GM04504 (cell line): Measurements from ENCODE around the gene TEAD1.

Experiments
- DNase-seq: peaks from one replicate; pipeline ENCODE4 v3.0.0-alpha.2; 2012; ENCODE audit warnings: low read depth

The TEAD1 gene

DNA sequence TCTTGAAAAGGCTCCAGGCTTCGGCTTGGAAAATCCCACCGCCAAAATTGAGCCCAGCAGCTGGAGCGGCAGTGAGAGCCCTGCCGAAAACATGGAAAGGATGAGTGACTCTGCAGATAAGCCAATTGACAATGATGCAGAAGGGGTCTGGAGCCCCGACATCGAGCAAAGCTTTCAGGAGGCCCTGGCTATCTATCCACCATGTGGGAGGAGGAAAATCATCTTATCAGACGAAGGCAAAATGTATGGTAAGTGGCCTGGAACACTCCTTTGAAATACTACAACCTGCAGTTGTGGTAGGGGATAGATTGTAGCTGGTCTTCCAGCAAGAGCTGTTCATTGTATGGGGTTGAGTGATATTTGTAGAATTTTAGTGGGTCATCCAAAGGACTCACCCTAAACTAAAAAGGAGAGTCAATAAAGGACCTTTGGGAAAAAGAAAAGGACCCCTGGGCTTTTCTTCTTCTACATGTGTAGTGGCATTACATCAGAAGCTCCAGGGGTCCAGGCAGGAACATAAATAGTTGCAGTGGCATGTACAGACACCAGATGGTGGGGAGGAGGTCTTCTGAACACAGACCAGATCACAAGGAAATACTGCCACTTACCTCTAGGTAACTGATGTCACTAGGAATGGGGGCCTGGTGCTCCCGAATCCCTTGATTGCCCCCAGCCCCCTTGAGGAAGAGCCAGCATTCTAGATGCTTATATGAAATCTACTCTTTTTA, 90.1 kb downstream of the TEAD1 start:
- no peak for DNase-seq

DNA sequence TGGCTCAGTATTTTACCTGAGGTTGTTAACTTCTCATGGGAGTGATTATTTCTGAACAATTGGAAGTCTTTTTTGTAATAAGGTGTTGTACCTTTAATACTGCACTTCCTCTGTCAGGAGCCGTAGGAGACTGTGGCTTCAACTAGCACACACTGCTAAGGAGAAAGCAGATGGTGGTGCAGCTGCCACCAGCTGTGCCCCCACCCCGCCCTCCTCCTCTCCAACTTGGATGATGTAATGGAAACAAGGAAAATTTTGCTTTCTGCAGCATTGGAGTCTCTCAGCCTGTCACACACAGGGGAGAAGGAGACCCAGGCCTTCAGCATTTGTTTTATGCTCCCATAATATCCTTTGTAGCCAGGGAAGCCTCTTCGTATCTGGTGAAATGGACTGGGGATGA, 91.2 kb downstream of the TEAD1 start:
- no peak for DNase-seq

DNA sequence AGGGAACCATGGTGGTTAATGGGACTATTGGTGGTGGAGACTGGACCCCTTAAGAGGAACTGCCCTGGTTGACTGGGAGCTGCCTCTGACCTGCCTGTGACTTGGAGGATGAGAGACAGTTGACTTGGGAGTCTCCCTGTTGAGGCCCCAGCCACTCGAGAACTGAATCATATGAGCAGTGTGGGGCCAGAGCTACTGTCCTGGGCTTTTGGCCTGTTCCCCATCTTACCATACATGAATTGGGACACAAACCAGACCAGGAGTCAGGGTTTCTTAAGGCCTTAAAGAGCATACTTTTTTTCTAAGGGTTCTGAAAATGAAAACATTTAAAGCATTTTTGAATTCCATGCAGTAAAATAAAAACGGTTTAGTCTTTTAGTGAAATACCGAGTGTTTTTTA, 92.8 kb downstream of the TEAD1 start:
- no peak for DNase-seq

DNA sequence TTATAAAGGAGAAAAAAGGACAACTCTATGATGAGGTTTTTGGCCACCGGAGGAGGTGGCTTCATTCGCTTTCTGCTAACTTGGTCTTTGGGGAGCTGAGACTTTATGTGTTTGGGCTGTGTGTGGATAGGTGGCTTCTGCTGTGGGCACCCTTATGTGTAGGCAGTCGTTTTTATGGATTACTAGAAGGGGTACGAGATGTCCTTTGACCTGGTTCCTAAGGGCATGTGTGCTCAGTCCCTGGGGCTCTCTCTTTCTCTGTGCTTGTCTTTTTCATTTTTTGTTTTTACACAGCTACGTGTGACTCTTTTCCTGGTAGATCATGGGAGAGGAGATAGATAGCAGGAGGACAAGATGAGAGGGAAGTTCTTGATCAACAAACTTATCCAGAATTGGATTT, 93.4 kb downstream of the TEAD1 start:
- no peak for DNase-seq

DNA sequence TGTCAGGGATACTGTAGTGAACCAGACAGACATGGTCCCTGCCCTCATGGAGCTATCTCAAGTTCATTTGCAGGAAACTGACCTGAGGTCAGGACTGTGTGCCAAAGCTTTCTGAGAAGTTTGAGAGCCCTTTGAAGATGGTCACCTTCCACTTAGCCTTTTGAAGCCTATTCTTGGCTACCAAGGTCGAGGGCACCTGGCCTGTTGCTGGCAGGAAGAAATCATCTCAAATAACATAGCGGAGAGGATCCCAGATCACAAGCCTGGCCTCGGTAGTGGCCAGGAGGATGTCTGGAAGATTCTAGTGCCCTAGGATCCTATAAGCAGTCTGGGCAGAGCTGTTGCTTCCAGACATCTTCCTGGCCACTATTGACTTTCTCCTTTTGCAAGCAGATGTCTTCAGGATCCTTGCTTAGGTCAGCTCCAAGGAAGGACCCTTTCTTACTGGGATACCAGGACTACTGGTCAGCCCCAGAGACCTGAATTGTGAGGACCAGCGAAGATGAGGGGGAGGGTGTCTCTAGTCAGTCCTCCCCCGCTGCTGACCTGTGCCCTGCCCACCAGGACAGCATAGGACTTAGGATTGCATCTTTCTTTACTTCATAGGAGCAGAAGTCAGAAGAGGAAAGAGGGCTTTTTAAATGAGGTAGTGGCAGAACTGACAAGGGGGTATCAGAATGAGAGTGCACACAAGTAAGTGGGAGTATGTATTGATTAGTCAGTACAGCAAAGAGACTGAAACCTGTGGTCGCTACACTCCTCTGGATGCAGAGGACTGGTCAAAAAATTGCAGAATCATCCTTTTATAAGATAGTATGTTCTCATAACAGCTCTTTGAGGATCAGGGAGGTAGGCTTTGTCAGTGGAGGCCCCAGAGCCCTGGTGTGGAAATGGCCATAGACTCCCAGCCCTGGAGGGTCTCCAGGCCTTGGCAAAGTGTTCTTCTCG, 94.8 kb downstream of the TEAD1 start:
- DNase-seq, result no peak

DNA sequence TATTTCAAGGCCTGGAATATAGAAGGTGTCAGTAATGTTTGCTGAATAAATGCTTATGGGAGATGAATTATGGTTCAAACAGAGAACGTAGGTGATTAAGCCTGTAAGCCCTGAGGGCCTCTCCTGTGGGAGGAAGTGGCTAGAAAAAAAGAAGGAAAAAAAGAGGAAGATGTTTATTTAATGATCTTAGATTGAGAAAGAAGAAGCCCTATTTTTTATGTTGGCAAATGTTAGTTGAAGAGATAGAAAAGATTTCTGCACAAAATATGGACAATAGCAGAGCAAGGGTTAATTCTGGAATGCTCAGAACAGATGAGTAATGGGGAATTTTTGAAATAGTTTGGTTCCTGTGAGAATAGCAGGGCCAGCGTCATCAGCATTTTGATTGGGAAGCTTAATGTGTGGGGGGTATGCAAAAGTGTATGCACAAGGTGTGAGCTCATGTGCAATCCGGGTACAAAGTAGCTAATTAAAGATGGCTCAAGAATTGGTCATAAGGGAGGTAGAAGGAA, 95.7 kb downstream of the TEAD1 start:
- DNase-seq, result peak; percentile 55

DNA sequence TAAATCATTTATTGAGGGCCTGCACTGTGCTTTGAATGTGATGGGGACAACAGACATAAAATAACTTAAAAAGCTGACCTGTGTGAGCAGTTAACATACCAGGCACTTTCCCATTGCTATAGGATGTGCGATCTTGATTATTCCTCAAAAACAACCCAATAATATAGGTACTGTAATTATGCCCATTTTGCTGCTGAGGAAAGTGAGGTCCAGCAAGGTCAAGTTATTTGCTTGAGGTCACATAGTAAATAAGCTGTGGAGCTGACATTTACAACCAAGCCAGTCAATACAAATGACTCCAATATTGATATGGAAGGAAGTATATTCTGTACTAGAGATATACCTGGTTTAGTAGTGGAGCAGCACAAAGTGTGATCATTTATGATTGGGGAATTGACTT, 96.2 kb downstream of the TEAD1 start:
- no peak for DNase-seq

DNA sequence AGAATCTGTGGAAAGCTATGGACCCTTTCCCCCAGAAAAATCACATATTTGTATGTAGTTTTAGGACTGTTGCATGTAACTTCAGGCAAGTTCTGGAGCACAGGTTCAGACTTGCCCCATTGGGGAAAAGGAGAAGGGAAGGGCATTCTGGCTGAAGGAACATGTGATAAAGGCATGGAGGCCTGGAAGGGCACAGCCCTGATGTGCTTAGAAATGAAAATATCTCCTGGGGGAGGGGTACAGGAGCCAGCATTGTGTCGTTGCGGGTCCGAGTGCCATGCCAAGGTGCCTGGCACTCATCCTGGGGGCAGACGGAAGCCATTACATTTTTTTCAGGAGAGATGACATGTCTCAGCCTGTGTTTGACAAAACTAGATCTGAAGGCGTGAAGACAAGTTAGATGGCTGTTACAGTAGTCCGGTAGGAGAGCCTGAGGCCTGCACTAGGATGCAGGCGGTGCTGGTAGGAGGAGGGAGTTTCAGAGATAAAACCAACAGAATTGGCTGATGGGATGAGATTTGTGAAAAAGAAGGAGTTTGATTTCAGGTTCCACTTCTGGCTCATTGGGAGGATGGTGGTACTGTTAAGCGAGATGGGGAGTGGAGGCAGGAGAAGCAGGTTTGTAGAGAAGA, 96.9 kb downstream of the TEAD1 start:
- DNase-seq, result no peak

DNA sequence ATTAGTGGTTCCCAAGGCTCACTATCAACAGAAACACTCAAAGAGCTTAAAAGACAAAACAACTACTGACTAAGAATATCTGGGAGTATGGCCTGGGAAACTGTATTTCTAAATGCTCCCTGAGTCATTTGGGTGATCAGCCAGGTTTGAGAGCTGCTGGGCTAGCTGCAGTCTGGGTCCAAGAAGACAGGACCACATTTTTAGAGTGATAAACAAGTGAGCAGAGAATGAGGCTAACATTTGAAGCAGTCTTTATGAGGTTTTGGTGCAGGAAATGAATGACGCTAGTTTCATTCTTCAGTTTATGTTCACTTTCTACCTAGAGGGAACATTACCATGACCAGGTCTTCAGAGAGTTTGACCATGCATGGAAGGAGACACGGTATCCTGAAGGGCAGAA, 97.7 kb downstream of the TEAD1 start:
- DNase-seq, result peak; percentile 71

DNA sequence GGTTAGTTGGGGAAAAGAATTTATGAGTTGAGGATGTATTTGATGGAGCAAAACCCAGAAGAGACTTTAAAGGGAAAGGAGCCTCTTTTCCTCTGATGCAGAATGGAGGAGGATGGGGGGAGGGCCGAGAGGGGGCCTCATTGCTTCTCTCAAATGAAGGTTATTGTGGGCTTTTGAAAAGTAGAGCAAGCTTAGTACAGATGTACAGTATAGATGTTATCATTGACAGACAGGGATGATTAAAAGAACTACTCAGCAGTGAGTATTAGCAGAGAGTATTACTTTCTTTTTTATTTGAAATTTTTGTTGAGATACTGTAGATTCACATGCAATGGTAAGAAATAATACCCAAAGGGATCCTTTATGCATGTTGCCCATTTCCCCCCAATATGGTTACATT, 98.1 kb downstream of the TEAD1 start:
- no peak for DNase-seq

DNA sequence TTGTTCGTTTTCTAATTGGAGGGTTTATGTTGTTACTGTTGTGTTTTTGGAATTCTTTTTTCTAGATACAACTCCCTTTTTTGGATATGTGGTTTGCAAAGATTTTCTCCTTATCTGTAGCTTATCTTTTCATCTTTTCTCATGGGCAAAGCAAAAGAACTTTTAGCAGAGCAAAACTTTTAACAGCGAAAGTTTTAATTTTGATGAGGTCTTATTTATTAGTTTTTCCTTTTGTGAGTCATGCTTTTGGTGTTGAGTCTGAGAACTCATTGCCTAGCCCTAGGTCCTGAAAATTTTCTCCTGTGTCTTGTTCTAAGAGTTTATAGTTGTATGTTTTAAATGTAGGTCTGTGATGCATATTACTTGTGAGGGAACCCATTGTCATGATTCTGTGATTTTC, 99.4 kb downstream of the TEAD1 start:
- no peak for DNase-seq

DNA sequence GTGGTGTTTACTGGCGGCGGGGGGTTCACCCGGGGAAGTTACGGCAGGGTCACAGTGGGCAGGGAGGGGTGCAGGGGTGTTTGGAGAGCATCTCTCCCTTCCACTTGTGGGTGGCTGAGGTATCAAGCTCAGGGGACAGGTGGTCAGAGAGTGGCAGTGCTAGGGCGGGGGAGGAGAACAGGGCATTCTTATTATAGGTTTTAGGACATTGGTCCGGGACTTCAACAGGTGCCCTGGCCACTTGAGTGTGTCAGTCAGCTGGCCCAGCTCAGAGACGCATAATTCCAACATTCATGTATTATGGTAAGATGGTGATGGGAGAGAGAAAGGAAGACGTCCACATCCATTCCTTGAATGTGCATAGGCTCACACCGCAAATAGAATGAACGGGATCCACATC, 101.7 kb downstream of the TEAD1 start:
- DNase-seq, result no peak

DNA sequence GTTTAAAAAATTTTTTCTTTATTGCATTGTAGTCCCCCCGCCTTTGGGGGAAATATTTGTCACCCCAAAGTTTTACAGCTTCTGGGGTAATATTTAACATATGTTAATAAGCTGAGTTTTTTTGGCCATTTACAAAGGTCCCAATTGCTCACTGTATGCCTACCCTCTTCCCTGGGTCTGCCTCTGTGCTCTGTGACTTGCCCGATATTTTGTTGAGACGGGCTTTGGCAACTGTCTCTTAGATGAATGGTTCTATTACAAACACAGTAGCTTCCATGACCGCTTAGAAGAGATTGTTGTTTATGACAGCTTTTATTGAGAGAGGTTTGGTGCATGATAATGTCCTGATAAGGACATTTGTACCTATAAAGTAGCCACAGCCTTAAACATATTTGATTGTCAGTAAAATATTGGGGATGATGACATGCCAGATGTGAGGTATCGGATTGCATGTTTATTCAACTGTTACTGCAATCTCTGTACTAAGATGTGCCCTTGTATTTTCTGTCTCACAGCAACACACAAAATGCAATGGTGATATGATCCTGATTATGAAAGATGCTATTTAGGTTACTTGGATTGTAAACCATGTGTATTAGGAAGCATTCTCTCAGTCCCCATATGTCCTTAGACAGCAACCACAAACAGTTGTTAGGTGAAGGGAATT, 103.1 kb downstream of the TEAD1 start:
- DNase-seq, result peak; percentile 50

DNA sequence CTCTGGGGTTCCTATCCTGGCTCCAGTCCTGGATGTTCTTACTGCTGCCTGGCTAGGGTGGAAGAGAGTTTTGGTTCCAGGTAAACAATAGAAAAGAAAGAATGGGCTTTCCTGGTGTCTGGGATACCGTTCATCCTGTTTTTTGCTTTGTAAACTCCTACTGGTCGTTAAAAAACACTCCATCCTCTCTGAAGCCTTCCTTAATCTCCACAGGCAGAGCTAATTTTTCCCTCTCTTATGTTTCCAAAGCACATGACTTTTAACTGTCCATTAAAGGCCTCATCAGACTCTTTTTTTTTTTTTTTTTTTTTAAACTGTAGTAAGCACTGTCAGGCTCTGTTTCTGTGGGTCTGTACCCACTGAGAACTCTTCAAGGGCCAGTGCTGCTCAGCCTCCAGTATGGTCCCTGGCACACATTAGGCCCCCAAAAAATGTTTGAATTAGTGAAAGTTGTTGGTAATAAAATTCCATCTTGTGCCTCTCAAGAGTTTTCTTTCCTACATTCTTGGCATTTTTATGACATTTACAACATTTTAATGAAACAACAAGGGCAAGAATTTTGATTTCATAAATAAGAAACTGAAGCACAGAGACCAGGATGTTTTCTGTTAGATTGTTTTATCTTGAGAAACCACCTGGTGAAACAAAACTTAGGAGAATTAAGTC, 104.2 kb downstream of the TEAD1 start:
- DNase-seq, result no peak

DNA sequence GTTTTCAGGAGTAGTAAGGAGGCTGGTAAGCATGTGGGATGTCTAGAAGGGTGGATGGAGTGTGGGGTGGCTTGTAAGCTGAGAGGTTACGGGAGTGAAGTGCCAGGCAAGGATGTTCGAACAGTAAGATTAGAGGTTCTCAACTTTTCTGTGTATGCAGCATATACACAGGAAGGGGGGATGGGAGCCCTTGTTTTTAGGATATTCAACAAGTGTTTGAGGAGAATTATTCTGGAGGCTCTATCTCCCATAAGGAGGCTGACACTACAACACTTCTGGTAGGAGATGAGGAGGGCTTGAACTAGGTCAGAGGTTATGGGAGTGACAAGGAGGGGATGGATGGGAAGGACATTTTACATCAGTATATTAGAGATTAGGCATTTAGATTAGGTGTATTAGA, 109.5 kb downstream of the TEAD1 start:
- DNase-seq, result no peak

DNA sequence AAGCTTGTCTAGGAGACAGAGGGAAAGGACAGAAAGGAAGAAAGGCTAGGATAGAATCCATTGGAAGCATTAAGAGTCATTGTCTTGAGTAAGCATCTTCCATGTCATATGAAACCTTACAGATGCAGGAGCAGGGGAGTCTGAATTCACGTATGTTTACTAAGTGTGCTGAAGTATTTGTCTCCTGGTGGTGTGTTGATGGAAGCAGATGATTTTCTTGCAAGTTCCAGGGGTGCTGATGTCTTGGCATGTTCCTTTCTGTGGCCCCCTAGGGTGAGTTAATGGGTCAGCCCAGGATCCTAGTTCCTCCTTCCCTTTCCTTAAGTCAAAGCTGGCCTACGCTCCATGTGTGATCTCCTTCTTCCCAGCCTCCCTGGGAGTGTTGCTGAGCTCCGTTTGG, 110.2 kb downstream of the TEAD1 start:
- no peak for DNase-seq

DNA sequence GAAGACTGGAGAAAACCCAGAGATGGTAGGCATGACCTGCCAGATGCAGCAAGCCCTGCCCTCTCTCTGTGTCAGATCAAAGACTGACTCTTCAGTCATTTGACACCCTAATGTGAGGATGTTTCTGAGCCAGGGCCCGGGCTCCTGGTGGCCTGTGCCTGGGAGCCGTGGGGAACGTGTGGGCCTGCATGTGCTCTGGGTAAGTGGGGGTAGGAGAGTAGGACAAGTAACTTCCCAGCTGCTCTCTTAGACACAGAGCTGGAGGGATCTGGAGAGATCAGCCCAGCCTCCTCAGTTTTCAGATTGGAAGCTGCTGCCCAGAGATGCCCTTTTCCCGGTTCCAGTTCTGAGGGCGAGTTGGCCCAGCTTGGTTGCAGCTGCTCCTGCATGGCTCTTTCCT, 110.8 kb downstream of the TEAD1 start:
- DNase-seq, result no peak

DNA sequence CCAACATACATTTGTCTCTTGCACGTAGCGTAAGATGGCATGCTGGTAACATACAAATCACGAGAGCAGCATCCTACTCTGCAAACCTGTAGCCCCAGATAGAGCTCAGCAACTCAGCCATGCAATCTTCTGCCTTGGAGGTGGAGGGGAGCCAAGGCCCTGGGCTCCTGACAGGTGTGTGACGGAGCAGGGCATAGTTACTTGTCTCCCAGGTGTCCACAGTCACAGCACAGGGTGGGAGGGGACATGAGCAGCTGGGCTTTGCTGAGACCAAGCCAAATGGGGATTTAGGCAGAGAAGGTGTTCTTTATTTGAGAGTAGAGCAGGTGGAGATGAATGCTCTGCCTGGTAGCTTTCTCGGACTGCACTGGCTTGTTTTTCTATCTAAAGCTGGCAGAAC, 111.7 kb downstream of the TEAD1 start:
- no peak for DNase-seq

DNA sequence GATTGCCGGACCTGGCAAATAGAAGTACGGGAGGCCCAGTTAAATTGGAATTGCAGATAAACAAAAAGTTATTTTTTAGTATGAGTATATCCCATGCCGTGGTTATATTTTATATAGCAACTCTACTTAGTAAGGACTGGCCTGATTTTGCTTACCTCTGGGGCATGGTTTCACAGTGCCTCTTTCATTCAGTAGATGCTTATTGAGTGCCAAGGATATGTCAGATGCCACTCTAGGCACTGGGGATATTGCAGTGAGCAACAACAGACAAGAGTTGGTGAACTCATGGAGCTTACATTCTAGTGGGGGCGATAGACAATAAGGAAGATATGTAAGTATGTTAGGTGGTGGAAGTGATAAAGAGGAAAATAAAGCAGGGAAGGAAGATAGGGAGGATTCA, 112.2 kb downstream of the TEAD1 start:
- no peak for DNase-seq

DNA sequence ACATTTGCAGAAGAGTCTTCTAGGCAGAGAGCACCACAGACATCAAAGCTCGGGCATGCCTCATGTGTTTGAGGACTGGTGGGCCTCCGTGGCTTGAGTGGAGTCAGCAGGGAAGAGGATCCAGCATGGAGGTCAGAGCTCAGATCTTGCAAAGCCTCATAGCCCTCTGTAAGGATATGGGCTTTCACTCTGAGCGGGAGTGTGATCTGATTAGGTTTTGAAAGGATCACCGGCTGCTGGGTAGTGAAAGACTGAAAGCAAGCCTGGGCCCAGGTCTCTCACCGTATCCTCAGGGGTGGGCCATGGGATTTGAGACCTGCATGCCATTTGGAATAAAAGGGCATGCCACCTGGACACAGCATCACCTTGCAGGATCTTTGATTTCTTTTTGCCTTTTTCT, 112.7 kb downstream of the TEAD1 start:
- DNase-seq, result no peak

DNA sequence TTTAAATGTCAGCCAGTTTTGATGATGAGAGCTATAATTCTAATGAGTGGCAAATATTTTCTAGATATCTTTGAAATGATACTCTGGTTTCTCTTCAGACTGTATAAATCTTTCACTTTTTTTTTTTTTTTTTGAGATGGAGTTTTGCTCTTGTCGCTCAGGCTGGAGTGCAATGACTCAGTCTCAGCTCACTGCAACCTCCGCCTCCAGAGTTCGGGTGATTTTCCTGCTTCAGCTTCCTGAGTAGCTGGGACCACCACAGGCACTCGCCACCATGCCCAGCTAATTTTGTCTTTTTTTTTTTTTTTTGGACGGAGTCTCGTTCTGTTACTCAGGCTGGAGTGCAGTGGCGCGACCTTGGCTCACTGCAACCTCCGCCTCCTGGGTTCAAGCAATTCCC, 113.6 kb downstream of the TEAD1 start:
- DNase-seq, result no peak

DNA sequence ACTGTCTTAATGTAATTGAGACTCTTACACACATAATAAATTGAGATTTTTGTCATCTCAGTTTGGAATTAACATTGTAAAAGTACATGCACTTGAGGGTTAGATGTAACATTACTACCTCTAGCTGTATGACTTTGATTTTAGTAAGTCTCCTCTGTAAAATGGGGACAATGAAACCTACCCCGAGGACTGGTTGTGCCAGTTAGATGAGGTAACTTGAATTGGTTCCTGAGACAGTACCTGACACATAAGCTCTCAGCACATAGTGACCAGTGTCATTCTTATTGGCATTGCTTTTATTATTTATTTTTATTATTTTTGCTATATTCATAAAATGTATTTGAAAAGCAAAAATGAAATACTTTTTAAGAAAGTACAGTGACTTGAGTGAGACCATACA, 114.8 kb downstream of the TEAD1 start:
- no peak for DNase-seq
